Adrenal gland (tissue), 5 donors: Measurements from ENCODE around the gene DOCK4.

Experiments
- POLR2A ChIP-seq, 2 donors: fragments of 450-650 bp; IDR thresholded peaks; one replicate each; pipeline ENCODE4 v1.6.1; 2017; ENCODE audit warnings: antibody characterized with exemption in 2 of 2, mild to moderate bottlenecking in 2 of 2, moderate library complexity in 1 of 2
- TF ChIP-seq, protein P1 (sequence below), 6 experiments: fragments of 450-650 bp in 4 of 6; fragments of 200-600 bp in 2 of 6; sonication (generic) in 1 of 6; IDR thresholded peaks; 1 replicate in 5 of 6; 2 replicates in 1 of 6; pipeline versions ENCODE4 v1.5.1 to v1.8.0; 2016 to 2021; ENCODE audit warnings: antibody characterized with exemption in 6 of 6, mild to moderate bottlenecking in 2 of 6, moderate library complexity in 1 of 6
- donor health status: DM: no; HTN: no; CAD: no.

- TF ChIP-seq, protein P1, sequence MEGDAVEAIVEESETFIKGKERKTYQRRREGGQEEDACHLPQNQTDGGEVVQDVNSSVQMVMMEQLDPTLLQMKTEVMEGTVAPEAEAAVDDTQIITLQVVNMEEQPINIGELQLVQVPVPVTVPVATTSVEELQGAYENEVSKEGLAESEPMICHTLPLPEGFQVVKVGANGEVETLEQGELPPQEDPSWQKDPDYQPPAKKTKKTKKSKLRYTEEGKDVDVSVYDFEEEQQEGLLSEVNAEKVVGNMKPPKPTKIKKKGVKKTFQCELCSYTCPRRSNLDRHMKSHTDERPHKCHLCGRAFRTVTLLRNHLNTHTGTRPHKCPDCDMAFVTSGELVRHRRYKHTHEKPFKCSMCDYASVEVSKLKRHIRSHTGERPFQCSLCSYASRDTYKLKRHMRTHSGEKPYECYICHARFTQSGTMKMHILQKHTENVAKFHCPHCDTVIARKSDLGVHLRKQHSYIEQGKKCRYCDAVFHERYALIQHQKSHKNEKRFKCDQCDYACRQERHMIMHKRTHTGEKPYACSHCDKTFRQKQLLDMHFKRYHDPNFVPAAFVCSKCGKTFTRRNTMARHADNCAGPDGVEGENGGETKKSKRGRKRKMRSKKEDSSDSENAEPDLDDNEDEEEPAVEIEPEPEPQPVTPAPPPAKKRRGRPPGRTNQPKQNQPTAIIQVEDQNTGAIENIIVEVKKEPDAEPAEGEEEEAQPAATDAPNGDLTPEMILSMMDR (IDR thresholded peaks at IDR 0.05): no peak
- TF ChIP-seq POLR2A (IDR thresholded peaks at IDR 0.05): no peak
Observed at GRCh38 chr7:112086496-112087254, 119.5 kb downstream of the DOCK4 start.
